IPS-NIHi11 (cell line): ENCODE measurements around the gene PIAS2.
"Not testable (repeated sequence)": the region's sequence is repeated elsewhere in the genome, so short reads cannot be mapped to it uniquely, and the experiment has no call there.

Experiments used
- DNase-seq: peaks from one replicate; pipeline ENCODE4 v3.0.0; 2012; ENCODE audit warnings: mixed read lengths, low spot score

The PIAS2 gene

DNA sequence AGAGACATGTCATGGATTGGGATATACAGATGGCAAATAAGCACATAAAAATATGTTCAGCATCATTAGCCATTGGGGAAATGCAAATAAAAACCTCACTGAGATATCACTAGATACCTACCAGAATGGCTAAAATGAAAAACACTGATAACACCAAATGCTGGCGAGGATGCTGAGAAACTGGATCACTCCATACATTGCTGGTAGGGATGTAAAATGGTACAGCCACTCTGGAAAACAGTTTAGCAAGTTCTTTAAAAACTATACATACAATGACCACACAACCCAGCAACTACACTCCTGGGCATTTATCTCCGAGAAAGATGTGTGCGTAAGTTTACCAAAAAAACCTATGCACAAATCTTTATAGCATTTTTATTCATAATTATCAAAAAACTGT is 13.9 kb downstream of the PIAS2 start:
- no peak for DNase-seq

- peak; percentile 72 for DNase-seq
Observed at GRCh38 chr18:46899274-46899948, 17.9 kb downstream of the PIAS2 start.

DNA sequence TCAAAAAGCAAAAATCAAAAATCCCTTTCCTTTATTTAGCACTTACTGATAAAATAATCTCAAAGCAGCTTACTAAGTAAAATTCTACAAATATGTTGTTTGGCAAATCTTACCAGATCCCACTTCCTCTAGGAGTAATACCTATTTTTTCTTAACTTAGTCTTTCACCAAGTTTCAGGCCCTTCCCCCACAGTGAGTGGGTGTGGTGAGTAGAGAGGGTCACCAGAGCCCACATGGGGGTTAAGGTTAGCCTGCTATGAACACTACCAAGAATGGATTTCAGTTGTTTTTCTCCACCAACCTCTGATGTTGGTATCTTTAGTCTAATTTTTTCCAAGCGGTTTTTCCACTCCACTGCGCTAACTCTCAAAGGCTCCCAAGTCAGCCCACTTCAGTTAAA is 23.2 kb downstream of the PIAS2 start:
- DNase-seq = no peak

GRCh38 chr18:46893360-46893759 is 23.9 kb downstream of the PIAS2 start:
- DNase-seq = no peak

GRCh38 chr18:46892842-46893241 is 24.5 kb downstream of the PIAS2 start:
- DNase-seq = no peak

DNA sequence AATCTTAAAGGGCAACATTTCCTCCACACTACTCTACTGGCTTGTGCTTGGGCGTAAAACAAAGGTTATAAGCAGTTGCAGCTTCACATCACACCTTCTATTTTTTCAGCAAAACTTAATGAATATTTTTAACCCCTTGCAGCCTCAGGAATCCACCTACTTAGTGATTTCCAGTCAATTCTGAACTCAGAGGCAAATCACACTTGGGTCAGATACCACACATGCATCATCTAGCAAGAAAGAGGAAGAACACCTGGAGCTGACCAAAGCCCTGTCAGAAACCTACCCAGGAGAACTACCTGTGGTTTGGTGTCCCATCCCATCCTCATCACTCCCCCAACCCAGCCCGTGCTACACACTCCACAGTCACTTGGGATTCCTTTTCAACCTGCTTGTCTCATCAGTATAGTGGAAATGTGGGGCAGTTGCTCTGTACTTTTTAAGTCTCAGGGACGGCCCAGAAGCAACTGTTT is 25.5 kb downstream of the PIAS2 start:
- DNase-seq = no peak

DNA sequence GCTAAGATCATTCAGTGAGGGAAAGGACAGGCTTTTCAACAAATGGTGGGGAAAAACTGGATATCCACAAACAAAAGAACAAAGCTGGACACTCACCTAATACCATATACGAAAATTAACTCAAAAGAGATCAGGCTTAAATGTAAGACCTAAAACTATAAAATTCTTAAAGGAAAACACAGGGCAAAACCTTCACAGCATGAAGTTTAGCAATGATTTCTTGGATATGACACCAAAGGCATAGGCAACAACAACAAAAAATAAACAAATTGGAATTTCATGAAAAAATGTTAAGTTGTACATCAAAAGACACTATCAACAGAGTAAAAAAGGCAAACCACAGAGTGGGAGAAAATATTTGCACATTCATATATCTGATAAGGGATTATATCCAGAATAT is 28.3 kb downstream of the PIAS2 start:
- DNase-seq = no peak

- no peak for DNase-seq
Observed at GRCh38 chr18:46886893-46887292, 30.4 kb downstream of the PIAS2 start.

DNA sequence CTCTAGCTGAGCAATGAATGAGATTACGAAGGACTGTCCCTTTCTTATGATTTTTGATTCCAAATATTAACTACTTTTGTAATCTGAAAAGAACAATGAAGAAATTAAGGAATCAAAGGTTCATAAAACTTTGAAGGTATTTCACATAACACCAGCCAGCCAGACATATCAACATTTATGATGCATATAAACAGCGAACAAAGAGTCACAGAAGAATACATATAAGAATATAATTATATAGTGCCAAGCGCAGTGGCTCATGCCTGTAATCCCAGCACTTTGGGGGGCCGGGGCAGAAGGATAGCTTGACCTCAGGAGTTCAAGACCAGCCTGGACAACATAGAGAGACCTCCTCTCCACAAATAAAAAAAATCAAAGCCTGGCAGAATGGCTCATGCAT is 34.1 kb downstream of the PIAS2 start:
- DNase-seq = no peak

DNA sequence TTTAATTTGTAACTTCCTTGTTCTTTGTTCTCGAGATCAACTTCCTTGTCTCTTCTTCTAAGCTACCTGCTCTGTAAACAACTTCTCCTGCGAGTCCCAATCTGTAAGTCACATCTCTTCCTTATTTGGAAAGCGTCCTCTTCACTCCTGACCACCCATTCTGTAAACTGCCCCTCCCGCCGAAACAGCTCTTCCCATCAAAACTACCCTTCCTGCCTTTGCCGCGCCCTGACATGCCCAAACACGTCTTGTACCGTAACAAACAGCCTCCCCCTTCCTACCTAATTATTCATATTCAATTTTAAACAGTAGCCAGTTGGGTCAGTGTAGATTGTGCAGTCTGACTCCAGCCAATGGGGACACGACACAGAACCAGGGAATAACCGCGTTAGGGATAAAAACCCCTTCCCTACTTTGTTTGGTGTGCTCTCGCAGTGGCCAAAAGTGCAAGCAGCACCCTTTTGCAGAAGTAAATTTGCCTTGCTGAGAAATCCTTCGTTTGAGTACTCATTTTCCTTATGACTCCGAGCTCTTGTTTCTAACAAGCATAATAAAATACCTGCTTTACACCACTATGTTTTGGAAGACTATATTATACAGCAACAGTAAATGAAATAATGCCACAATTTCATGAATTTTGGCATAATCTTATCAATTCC is 39.8 kb downstream of the PIAS2 start:
- no peak for DNase-seq

GRCh38 chr18:46868169-46868921 is 49.0 kb downstream of the PIAS2 start:
- DNase-seq = no peak

DNA sequence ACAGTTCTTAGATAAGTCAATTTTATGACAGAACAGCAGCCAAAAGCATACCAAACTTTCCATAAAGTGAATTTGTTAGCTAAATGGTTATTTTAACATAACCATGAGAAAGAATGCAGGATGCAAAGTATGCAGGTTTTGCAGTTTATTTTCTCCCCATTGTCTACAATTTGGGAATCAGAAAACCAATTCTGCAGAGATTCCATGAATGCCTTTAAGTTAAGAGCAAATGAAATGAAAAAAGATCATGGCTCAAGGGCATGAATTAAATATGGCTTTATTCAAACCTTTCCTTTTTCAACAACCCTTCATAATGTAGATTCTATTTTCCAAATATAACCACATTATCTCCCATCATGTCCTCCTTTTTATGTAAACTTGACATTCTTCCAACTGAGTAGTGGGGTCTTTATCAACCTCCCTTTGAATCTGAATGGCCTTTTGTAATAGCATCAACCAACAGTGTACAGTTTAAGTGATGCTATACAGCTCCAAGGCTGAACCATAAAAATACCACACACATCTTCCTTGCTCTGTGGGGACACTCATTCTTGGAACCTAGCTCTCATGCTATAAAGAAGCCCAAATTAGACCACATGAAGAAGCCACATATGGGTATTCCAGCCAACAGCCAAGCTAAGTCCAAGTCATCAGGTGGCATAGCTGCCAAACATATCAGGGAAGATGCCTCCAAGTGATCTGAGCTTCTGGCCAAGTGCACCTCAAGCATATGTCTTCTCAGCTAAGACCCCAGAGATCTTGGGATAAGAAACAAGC is 49.8 kb downstream of the PIAS2 start:
- DNase-seq = no peak

- no peak for DNase-seq
Observed at GRCh38 chr18:46866523-46866922, 50.8 kb downstream of the PIAS2 start.

GRCh38 chr18:46865245-46865644 is 52.1 kb downstream of the PIAS2 start:
- DNase-seq = not testable (repeated sequence)

DNA sequence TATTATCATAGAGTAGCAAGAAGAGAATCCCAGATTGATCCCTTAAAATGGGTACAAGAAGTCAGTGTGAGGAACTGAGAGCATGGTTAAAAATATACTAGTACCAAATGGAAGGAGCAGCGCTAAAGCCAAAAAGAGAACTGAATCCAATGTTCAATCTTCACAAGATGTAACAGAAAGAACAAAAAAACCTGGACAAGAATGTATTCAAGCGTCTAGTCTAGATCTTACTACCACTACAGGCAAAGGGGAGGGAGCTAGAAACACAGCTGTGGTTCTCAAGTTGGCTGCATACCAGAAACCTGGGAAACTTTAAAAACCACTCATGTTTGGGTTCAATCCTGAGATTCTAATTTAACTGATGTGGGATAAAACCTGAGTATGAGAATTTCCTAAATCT is 57.5 kb downstream of the PIAS2 start:
- no peak for DNase-seq

- no peak for DNase-seq
Observed at GRCh38 chr18:46858290-46858689, 59.0 kb downstream of the PIAS2 start.

DNA sequence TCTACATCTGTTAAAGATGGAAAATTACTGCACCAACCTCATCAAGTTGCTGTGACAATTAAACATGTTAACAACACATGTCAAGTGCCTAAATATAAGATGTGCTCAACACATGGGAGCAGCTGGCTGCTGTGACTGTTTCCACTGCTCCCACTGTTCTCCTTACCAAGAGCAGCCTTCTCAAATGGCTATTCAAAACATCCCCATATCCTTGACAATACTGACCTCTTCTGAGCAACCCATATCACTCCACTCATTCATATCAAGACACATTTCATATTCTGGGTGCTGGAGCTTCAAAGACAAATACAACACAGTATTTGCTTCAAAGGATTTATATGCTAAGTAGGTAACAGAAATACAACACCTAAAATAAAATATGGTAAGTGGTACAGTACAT is 60.3 kb downstream of the PIAS2 start:
- no peak for DNase-seq

DNA sequence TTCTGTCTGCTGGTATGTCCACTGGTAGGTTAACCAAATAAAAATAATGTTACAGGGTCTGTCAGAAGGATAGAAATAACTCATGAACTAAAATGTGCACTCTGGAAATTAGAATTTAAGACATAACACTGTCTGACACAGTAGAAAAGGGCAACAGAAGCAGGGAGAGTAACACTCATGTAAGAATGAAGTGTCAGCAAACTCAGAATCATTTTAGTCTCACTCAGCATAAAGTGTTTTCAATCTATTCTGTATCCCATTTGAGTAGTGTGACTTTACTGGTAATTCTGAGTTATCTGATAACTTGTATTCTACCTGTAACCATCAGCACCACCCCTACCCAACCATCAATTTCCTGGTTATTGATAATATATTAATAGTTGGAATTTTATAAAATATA is 68.3 kb downstream of the PIAS2 start:
- DNase-seq = no peak

DNA sequence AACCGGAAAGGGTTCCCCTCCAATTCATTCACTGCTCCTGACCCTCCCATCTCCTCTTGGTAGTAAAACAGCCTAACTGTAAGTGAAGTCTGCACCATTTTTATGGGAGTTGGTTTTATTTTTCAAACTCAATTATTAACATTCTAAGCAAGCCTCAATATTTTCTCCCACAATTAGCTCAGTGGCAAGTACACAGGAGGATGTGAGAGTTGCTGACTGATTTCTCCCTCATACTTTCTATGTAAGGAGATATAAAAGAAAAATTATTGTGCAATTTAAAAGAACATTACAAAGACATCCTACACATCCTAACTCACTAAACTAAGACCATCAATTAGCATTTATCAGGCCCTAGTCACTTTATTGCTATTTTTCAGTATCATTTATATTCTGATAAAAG is 73.9 kb downstream of the PIAS2 start:
- no peak for DNase-seq

- no peak for DNase-seq
Observed at GRCh38 chr18:46842583-46842982, 74.7 kb downstream of the PIAS2 start.

DNA sequence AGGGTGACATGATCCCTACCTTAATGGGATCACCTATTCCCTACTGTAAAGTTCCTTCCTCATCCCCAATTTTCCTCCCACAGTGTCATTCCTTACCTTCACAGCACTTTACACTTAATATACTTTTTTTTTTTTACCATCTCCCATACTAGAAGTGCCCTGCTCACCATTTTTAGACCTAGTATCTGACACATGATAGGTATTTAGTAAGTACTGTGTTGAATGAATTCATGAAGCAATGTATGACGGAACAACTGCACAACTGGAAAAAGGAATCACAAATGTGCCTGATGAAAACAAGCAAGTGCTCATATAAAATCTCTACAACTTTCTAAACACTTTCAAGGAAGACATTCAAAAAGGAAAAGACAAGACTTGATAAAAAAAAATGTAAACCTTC is 83.4 kb downstream of the PIAS2 start:
- no peak for DNase-seq

DNA sequence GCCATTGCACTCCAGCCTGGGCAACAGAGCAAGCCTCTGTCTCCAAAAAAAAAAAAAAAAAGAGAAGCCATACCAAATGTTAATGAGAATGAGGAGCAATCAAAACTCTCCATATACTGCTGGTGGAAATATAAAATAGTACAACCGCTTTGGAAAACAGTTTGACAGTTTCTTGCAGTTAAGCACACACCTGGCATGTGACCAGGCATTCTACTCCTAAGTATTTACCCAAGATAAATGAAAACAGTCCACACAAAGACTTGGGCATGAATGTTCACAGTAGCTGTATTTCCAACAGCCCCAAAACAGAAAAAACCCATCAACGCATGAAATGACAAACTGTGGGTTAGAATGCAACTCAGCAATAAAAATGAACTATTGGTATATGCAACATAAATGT is 84.5 kb downstream of the PIAS2 start:
- no peak for DNase-seq
